Activated naive CD4-positive, alpha-beta T cell treated with anti-CD3 and anti-CD28 coated beads, Interleukin-2, amount 50 U/mL, for 24 hours (primary cell): Measurements from ENCODE around the gene RGS7BP.
"Not testable (repeated sequence)": the region's sequence is repeated elsewhere in the genome, so short reads cannot be mapped to it uniquely, and the experiment has no call there.

Experiments
- H3K27ac Mint-ChIP-seq: one replicate; pipeline ENCODE4 v1.8.0; 2021; ENCODE audit warnings: mild to moderate bottlenecking, mixed read lengths
- H3K27me3 Mint-ChIP-seq: one replicate; pipeline ENCODE4 v1.8.0; 2021; ENCODE audit warnings: mixed read lengths
- H3K36me3 Mint-ChIP-seq: one replicate; pipeline ENCODE4 v1.8.0; 2021; ENCODE audit warnings: mixed read lengths
- H3K4me1 Mint-ChIP-seq: one replicate; pipeline ENCODE4 v1.8.0; 2021; ENCODE audit warnings: mixed read lengths
- H3K4me3 Mint-ChIP-seq: one replicate; pipeline ENCODE4 v1.8.0; 2021; ENCODE audit warnings: mild to moderate bottlenecking, mixed read lengths
- H3K9me3 Mint-ChIP-seq: one replicate; pipeline ENCODE4 v1.8.0; 2021; ENCODE audit warnings: mixed read lengths

RGS7BP gene

DNA sequence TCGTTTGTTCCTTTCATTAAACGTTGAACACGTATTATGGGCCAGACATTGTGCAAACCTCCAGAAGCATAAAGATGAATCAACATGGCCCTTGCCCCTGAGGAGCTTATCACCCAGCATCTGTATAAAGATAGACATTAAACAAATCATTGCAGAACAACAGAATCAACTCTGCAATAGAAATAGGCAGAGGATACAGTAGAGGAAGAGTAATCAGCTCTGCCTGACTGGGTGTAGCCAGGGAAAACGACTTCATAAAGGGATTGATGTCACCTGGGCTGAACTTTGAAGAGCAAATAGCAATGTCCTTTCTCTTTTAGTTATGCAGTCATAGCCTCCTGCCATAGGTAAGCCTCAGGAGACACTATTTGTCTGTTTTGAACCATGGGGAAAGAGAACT lies 13.4 kb downstream of the RGS7BP start:
- no peaks in the 10 kb centered on the region for H3K4me1 Mint-ChIP-seq
- no peaks in the 10 kb centered on the region for H3K27me3 Mint-ChIP-seq
- no peak overlapping the region for H3K4me3 Mint-ChIP-seq
- H3K27ac Mint-ChIP-seq = no peak overlapping the region
- H3K36me3 Mint-ChIP-seq = no peaks in the 10 kb centered on the region
- H3K9me3 Mint-ChIP-seq = no peaks in the 10 kb centered on the region

DNA sequence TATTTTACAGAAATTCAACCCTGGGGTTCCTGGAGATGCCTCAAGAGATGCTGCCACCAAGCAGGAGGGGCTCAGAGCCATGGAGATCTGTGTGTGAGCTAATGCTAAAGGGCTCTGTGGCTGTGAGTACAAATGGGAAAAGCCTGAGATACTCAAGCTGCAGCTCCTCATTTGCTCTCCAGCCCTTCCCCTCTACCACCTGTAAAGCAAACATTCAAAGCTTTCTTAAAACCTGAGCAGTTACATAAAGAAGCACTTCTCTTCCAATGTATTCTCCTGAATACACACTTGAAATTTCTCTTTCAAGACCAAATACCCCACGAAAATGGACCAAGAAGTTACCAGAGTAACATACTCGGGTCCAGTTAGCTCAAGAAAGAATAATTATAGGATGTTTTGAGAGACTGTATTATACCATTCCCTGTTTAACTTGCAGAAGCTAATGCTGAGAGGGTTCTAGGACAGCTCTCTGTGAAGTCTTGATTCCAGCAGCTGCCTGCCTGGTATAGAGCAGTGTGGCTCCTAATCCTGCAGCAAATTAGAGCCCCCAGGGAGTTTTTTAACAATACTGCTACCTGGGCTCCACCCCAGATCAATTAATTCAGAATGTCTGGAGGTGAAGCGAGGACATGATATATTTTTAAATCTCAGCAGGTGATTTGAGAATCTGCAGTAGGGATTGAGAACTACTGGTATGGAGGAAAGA lies 21.1 kb downstream of the RGS7BP start:
- Mint-ChIP-seq H3K27me3 (peaks cover 3% of the 10 kb centered on the region), H3K27ac (no peak overlapping the region), H3K9me3 (no peaks in the 10 kb centered on the region), H3K4me3 (no peak overlapping the region), H3K4me1 (no peaks in the 10 kb centered on the region), H3K36me3 (no peaks in the 10 kb centered on the region)

DNA sequence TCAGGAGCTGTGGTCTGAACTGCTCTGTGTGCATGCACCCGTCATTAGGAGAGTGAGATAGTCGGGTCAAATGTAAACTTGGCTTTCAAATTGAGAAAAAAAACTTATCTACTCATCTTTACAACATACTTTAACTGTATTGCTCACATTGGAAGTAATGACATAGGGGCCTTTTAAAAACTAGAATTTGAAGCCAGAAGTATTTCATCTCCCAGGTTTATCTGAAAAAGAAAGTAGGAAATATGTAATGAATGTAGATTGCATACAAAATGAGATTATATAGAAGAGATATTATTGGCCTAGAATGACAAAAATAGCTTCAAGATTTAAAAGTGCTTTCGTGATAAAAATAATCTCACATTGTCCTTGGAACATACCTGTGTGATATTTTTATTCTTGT lies 24.3 kb downstream of the RGS7BP start:
- Mint-ChIP-seq H3K4me3 (no peak overlapping the region), H3K36me3 (no peaks in the 10 kb centered on the region), H3K27me3 (peaks cover 3% of the 10 kb centered on the region), H3K9me3 (no peaks in the 10 kb centered on the region), H3K27ac (no peak overlapping the region), H3K4me1 (no peaks in the 10 kb centered on the region)

DNA sequence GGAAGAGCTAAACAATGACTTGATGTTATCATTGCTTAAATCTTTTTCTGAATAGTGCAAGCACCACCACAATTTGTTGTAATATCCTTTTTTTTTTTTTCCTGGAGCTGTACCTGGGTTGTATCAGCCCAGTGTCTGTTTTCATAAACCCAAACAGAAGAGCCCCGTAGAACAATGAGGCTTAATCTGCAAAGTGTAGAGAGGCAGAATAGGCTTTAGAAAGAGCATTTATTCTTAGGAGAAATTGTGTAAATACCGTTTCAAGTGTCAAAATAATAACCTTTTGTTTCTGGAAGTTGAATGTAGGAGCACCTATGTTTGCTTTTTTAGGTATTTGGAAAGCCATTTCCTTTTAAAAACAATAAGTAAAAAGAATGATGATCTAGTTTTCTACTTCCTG lies 26.4 kb downstream of the RGS7BP start:
- Mint-ChIP-seq H3K27me3 (peaks cover 3% of the 10 kb centered on the region), H3K27ac (no peak overlapping the region), H3K4me3 (no peak overlapping the region), H3K4me1 (no peaks in the 10 kb centered on the region), H3K9me3 (no peaks in the 10 kb centered on the region), H3K36me3 (no peaks in the 10 kb centered on the region)

DNA sequence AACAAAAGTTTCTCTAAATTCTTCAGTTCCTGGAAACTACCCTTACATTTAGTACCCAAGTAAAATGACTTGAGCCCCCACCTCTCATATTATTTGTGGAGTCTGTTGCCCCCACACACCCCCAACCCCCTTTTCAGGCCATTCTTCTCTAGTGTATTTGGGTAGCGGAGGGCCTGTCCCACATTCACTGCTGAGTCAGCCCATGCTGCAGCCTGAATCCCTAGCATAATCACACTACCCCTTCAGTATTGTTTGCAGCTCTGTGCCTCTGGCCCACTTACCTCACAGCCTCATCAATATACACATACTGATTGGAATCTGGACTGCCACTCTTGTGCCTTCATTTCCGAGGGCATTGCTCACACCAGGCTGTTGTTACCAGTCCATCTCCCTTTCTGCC lies 26.8 kb downstream of the RGS7BP start:
- H3K27ac Mint-ChIP-seq = no peak overlapping the region
- no peaks in the 10 kb centered on the region for H3K36me3 Mint-ChIP-seq
- no peak overlapping the region for H3K4me3 Mint-ChIP-seq
- no peaks in the 10 kb centered on the region for H3K4me1 Mint-ChIP-seq
- H3K27me3 Mint-ChIP-seq = peaks cover 3% of the 10 kb centered on the region
- no peaks in the 10 kb centered on the region for H3K9me3 Mint-ChIP-seq

DNA sequence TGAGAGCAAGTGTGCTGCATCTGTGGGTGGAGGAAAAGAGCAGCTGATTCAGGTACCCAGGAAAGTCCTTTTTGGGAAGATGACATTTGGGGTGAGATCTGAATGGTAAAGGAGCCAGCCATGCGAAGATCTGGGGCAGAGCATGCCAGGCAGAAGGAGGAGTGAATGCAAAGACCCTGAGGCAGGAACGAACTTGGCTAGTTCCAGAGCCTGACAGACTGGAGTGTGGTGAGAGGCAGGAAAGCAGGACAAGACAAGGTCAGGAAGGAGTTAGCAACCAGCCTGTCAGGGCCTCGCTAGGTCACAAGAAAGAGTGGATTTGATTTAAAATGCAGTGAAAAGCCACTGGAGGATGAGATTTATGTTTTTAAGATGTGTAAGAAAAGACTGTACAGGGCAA lies 28.2 kb downstream of the RGS7BP start:
- H3K9me3 Mint-ChIP-seq = no peaks in the 10 kb centered on the region
- H3K27me3 Mint-ChIP-seq = peaks cover 3% of the 10 kb centered on the region
- no peak overlapping the region for H3K27ac Mint-ChIP-seq
- H3K36me3 Mint-ChIP-seq = no peaks in the 10 kb centered on the region
- H3K4me1 Mint-ChIP-seq = no peaks in the 10 kb centered on the region
- H3K4me3 Mint-ChIP-seq = no peak overlapping the region

DNA sequence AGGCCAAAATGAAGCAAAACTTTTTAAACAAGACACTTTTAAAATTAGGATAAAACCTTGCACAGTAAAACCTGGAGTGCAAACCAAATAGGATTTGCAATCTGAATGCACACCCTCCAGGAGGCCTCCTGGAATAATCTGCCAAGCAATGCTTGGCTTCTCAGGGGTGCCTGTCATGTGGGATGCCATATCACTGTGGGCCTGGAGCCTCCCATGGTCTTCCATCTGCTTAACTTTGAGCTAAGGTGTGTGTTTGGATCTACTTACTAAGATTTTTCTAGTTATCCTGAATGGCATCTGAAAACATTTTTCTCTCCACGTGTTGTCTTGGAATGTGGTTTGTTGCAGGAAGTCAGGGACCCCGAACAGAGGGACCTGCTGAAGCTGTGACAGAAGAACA lies 52.1 kb downstream of the RGS7BP start:
- Mint-ChIP-seq H3K4me1 (no peaks in the 10 kb centered on the region), H3K9me3 (peaks cover 10% of the 10 kb centered on the region), H3K27me3 (no peaks in the 10 kb centered on the region), H3K27ac (no peak overlapping the region), H3K4me3 (no peak overlapping the region), H3K36me3 (no peaks in the 10 kb centered on the region)

DNA sequence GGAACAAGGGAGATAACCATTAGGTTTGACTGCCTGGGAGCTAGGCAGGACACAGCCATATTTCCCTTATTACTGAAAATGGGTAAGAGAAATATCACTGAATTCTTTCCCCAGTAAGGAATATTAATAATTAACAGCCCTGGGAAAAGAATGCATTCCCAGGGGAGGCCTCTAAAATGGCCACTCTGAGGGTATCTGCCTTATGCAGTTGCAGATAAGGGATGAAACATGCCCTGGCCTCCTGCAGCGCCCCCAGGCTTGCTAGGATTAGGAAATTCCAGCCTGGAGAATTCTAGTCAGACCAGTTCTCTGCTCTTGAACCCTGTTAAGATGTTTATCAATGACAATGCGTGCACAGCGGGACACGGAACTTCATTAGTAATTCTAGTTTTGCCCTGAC lies 52.8 kb downstream of the RGS7BP start:
- not testable (repeated sequence) for H3K36me3 Mint-ChIP-seq, H3K27ac Mint-ChIP-seq, H3K27me3 Mint-ChIP-seq, H3K4me1 Mint-ChIP-seq, H3K4me3 Mint-ChIP-seq, H3K9me3 Mint-ChIP-seq

DNA sequence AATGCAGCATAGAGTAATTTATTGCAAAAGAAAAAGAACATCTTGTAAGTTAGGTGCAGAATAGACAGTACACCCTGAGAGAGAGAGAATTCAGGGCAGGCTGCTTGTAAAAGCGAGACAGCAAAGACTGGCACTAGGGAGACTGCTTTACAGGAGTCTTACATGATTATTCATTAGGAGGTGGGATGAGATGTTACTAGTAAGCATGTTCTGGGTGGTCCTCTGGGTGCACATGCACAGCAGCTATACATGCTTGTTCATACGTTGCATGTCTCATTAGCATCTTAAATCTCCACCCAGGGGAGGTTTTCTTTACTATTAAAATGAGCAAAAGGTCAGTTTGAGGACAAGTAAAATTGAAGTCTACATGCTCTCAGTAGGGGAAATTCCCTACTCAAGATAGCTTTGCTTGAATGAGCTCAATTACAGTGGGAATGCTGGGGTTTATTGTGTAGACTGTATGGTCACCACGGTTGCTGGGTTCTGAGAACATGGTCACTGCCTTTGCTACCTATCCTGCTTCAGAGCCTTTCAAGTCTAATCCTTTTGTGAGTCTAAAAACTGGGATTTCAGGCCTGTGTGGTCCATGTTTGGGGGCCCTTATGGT lies 60.6 kb downstream of the RGS7BP start:
- H3K9me3 Mint-ChIP-seq = no peaks in the 10 kb centered on the region
- no peak overlapping the region for H3K27ac Mint-ChIP-seq
- no peaks in the 10 kb centered on the region for H3K4me1 Mint-ChIP-seq
- H3K27me3 Mint-ChIP-seq = peaks cover 2% of the 10 kb centered on the region
- H3K36me3 Mint-ChIP-seq = no peaks in the 10 kb centered on the region
- no peak overlapping the region for H3K4me3 Mint-ChIP-seq

DNA sequence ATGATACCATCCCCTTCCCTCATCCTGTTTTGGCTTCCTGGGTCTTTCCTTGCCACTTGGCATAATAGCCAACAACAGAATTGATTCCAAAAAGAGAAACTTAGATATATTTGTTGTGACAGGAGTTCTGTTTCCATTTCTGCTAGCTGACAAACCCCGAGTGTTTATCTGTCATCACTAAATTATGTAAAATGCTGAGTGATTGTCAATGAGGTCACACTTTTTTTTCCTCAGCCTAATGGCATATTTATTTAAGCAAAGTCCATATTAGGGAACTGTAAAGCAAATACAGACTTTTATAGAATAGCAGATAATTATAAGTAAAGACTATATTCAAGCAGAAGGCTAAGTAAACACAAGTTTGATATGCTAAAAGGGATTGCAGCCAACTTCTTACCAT lies 64.0 kb downstream of the RGS7BP start:
- Mint-ChIP-seq H3K9me3 (no peaks in the 10 kb centered on the region), H3K27ac (no peak overlapping the region), H3K36me3 (no peaks in the 10 kb centered on the region), H3K27me3 (peaks cover 4% of the 10 kb centered on the region), H3K4me1 (no peaks in the 10 kb centered on the region), H3K4me3 (no peak overlapping the region)

DNA sequence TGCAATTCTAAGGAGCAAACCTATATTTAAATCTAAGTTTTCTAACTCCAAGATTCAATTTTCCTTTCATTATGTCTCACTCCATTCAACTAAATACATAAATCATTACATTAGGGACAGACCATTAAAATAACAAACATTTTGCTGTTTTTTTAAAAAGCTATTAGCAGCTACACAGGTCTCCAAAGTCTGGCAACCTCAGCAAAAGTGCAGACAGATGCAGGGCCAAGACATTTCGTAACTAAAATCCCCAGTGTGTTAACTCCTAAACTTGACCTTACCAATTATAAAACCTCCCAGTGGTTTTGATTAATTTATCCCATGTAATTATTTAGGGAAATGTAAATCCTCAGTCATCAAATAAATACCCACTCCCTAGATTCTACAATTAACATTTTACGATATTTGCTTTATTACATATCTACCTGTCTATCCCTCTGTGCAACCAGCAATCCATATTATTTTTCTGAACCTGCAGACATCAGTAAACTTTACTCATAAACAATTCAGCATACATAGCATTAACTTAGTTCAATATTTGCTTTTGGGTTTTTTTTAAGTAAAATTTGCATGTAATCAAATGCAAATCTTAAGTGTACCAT lies 64.7 kb downstream of the RGS7BP start:
- Mint-ChIP-seq H3K9me3 (no peaks in the 10 kb centered on the region), H3K4me1 (no peaks in the 10 kb centered on the region), H3K36me3 (no peaks in the 10 kb centered on the region), H3K27ac (no peak overlapping the region), H3K27me3 (peaks cover 4% of the 10 kb centered on the region), H3K4me3 (no peak overlapping the region)

DNA sequence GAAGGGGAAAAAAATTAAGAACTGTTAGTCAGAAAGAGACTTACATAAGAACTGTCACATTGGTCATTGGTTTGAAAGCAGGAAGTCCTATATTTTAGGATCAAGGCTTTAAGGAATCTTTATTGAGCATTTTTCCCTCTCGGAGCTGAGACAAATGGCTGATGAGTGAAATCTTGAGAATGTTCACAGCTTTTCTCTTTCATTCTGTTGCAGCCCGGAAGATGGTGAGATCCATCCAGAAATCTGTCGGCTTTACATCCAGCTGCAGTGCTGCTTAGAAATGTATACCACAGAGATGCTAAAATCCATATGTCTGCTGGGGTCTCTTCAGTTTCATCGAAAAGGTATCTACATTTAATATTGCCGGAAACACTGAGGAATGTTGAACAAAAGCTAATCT lies 69.7 kb downstream of the RGS7BP start:
- H3K9me3 Mint-ChIP-seq = no peaks in the 10 kb centered on the region
- peaks cover 17% of the 10 kb centered on the region for H3K27me3 Mint-ChIP-seq
- no peaks in the 10 kb centered on the region for H3K36me3 Mint-ChIP-seq
- no peaks in the 10 kb centered on the region for H3K4me1 Mint-ChIP-seq
- no peak overlapping the region for H3K4me3 Mint-ChIP-seq
- no peak overlapping the region for H3K27ac Mint-ChIP-seq

DNA sequence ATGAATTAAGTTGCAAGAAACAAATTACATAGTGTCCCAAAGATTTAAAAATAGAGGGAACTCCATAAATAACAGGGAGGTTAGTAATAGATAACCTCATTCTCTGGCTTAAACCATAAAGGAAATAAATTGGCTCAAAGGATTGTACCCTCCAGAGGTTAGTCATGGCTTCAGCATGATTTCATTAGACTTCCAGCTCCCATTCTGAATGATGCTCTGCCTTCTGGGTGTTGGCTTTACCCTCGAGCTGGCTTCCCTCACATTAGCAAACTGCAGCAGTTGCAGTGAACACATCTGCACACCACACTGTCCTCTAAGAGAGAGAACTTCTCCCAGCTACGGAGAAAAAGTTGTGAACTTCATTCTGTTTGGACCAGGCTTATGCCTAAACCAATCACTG lies 70.4 kb downstream of the RGS7BP start:
- H3K4me1 Mint-ChIP-seq = no peaks in the 10 kb centered on the region
- H3K27ac Mint-ChIP-seq = no peak overlapping the region
- H3K4me3 Mint-ChIP-seq = no peak overlapping the region
- peaks cover 17% of the 10 kb centered on the region for H3K27me3 Mint-ChIP-seq
- H3K36me3 Mint-ChIP-seq = no peaks in the 10 kb centered on the region
- H3K9me3 Mint-ChIP-seq = no peaks in the 10 kb centered on the region

DNA sequence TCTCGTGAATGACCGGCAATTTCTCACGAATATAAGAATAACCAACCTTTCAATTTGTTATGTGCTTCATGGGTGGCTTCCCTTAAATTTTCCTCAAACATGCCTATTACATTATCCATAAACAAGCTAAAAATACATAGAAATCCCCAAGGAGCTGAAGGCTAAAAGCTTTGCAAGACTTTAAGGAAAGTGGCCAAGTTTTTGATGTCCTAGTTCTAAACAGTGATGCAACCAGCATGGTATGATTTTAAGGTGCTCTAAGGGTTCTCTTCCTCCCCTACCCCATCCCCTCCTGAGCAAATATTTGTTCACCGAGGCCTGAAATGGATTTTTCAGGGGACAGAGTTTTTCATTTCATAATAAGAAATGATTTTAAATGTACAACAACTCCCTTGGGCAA lies 79.8 kb downstream of the RGS7BP start:
- Mint-ChIP-seq H3K4me1 (no peaks in the 10 kb centered on the region), H3K36me3 (no peaks in the 10 kb centered on the region), H3K9me3 (no peaks in the 10 kb centered on the region), H3K27ac (no peak overlapping the region), H3K27me3 (peaks cover 19% of the 10 kb centered on the region), H3K4me3 (no peak overlapping the region)

DNA sequence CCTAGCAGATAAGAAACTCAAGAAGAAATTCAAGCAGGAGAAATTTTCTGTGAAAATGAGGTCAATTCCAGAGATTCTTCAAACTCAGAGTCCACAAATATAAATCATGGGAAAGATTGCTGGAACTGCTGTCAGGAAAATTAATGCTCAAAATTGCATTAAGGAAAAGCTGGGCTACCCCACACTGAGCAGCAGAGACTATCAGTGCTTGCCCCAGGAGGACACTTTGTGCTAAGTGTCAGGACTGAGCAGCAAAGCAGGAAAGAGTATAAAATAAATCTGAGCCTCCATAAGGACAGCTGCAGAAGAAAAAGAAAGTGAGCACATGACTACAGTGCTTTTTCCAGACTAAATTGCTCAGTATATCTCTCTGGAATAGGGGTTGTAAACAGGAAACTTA lies 81.6 kb downstream of the RGS7BP start:
- Mint-ChIP-seq H3K9me3 (no peaks in the 10 kb centered on the region), H3K27me3 (peaks cover 21% of the 10 kb centered on the region), H3K4me3 (no peak overlapping the region)

DNA sequence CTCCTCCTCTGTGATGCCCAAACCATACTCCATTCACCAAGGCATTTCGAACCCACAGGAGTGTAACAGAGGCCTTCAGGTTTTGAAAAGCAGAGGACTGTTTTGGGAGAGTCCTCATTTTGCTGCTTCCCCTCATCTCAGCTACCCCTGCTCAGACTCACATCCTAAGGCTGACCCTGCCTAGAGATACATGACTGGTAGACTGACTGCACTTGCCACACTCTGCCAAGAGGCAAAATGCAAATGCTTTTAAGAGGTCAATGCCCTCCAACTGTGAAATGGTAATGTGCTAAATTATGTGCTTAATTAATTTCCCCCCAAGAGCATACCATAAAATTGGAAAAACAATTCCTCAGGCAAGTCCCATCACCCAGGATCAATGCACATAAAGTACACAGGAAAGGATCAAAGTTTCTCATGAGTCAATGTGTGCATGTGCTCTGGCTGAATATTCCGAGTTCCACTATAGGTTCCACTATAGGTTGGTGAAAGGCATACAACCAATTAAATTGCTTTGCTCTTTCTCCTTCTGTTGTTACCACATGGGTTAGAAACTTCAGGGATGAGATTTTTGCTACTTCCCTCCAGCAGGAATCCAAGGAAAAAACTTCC lies 87.0 kb downstream of the RGS7BP start:
- Mint-ChIP-seq H3K27me3 (peaks cover 7% of the 10 kb centered on the region), H3K36me3 (no peaks in the 10 kb centered on the region), H3K9me3 (no peaks in the 10 kb centered on the region), H3K4me1 (no peaks in the 10 kb centered on the region), H3K27ac (no peak overlapping the region), H3K4me3 (no peak overlapping the region)

More for the DNA sequence above, 81.6 kb downstream of the RGS7BP start:
- Mint-ChIP-seq H3K36me3 (no peaks in the 10 kb centered on the region), H3K4me1 (no peaks in the 10 kb centered on the region), H3K27ac (no peak overlapping the region)
